Measurements from ENCODE around the gene GET4.

GET4 gene

GRCh38 chr7:890868-891267, 14.5 kb downstream of the GET4 start:
- no peak overlapping the region for H3K27ac ChIP-seq
- no peak for TF ChIP-seq CTCF (conservative IDR thresholded peaks at IDR 0.05)

GRCh38 chr7:891291-891690, 14.9 kb downstream of the GET4 start:
- H3K27ac ChIP-seq: no peak overlapping the region
- TF ChIP-seq CTCF (conservative IDR thresholded peaks at IDR 0.05): no peak

GRCh38 chr7:891805-892204, 15.5 kb downstream of the GET4 start:
- H3K27ac ChIP-seq: no peak overlapping the region
- TF ChIP-seq CTCF (conservative IDR thresholded peaks at IDR 0.05): no peak

- TF ChIP-seq CTCF (conservative IDR thresholded peaks at IDR 0.05): no peak
- no peak overlapping the region for H3K27ac ChIP-seq
Measured at GRCh38 chr7:892648-893593, 16.6 kb downstream of the GET4 start.

GRCh38 chr7:893686-894085, 17.3 kb downstream of the GET4 start:
- TF ChIP-seq CTCF (conservative IDR thresholded peaks at IDR 0.05): no peak
- no peak overlapping the region for H3K27ac ChIP-seq

GRCh38 chr7:894164-894867, 18.0 kb downstream of the GET4 start:
- H3K27ac ChIP-seq: no peak overlapping the region
- no peak for TF ChIP-seq CTCF (conservative IDR thresholded peaks at IDR 0.05)

- no peak overlapping the region for H3K27ac ChIP-seq
- no peak for TF ChIP-seq CTCF (conservative IDR thresholded peaks at IDR 0.05)
Measured at GRCh38 chr7:894927-895450, 18.6 kb downstream of the GET4 start.

All from VCaP (cell line).